Lower lobe of right lung (tissue), 2 donors: Measurements from ENCODE around the gene IDI1. TPM values are rescaled to one million over a fixed set of nuclear protein-coding genes. Genes with fewer than 3 reads are reported as not detected.
"Not testable (repeated sequence)": the region's sequence is repeated elsewhere in the genome, so short reads cannot be mapped to it uniquely, and the experiment has no call there.

Experiments
- ATAC-seq, 2 donors: fragments of 200-7000 bp; cut with Tn5 transposase; one replicate each; pipeline ENCODE4 v1.9.1; 2020 to 2022; ENCODE audit warnings: mild to moderate bottlenecking in 2 of 2, moderate library complexity in 2 of 2
- DNase-seq: peaks from one replicate; pipeline ENCODE4 v3.0.0-alpha.2; 2020
- H3K27ac ChIP-seq: fragments of 200-600 bp; one replicate; pipeline ENCODE4 v1.8.0; 2022
- H3K27me3 ChIP-seq: fragments of 200-600 bp; one replicate; pipeline ENCODE4 v1.8.0; 2022; ENCODE audit warnings: low read depth
- H3K36me3 ChIP-seq: fragments of 200-600 bp; one replicate; pipeline ENCODE4 v1.8.0; 2022; ENCODE audit warnings: mild to moderate bottlenecking
- H3K4me1 ChIP-seq: fragments of 200-600 bp; one replicate; pipeline ENCODE4 v1.8.0; 2022
- H3K4me3 ChIP-seq: fragments of 200-600 bp; one replicate; pipeline ENCODE4 v1.8.0; 2022; ENCODE audit warnings: mild to moderate bottlenecking
- H3K9me3 ChIP-seq: fragments of 200-600 bp; one replicate; pipeline ENCODE4 v1.8.0; 2022
- intact Hi-C: fragments of 100-400 bp; cut with DNase I; formaldehyde crosslinking; loops from one replicate; pipeline ENCODE4 v1.11.0; 2022
- total RNA-seq: library from RNA; stranded (reverse); fragmentation: NEBNext Ultra II Directional; extraction: Animal tissue kit (Norgen Biotek cat#: 25700); gene quantifications from one replicate; pipeline ENCODE4 v1.2.1, GENCODE V29; 2021
- TF ChIP-seq, protein P1 (sequence below): fragments of 200-600 bp; IDR thresholded peaks from one replicate; pipeline ENCODE4 v1.8.0; 2022; ENCODE audit warnings: antibody characterized with exemption, mild to moderate bottlenecking
- donor health status: DM: no; HTN: yes; CAD: no; lungs with severe emphysema.

The IDI1 gene
- total RNA-seq, 1 donor from 2014 or later: 49.5 TPM

- peaks cover 31% of the 10 kb centered on the region for H3K36me3 ChIP-seq
- no peaks in the 10 kb centered on the region for H3K9me3 ChIP-seq
- TF ChIP-seq, protein P1, sequence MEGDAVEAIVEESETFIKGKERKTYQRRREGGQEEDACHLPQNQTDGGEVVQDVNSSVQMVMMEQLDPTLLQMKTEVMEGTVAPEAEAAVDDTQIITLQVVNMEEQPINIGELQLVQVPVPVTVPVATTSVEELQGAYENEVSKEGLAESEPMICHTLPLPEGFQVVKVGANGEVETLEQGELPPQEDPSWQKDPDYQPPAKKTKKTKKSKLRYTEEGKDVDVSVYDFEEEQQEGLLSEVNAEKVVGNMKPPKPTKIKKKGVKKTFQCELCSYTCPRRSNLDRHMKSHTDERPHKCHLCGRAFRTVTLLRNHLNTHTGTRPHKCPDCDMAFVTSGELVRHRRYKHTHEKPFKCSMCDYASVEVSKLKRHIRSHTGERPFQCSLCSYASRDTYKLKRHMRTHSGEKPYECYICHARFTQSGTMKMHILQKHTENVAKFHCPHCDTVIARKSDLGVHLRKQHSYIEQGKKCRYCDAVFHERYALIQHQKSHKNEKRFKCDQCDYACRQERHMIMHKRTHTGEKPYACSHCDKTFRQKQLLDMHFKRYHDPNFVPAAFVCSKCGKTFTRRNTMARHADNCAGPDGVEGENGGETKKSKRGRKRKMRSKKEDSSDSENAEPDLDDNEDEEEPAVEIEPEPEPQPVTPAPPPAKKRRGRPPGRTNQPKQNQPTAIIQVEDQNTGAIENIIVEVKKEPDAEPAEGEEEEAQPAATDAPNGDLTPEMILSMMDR: no peak
- intact Hi-C loops: no loop called here
- H3K4me3 ChIP-seq: no peak overlapping the region
- no peak overlapping the region for H3K27ac ChIP-seq
- DNase-seq (no peak), ATAC-seq (no peak)
- no peaks in the 10 kb centered on the region for H3K27me3 ChIP-seq
- H3K4me1 ChIP-seq: peaks cover 7% of the 10 kb centered on the region
These were observed 22.0 kb upstream of the IDI1 start for GRCh38 chr10:1070919-1071318.

GRCh38 chr10:1068380-1069361 lies 19.8 kb upstream of the IDI1 start:
- no peak for DNase-seq
- Histone ChIP-seq H3K4me3 (no peak overlapping the region), H3K36me3 (peaks cover 19% of the 10 kb centered on the region), H3K4me1 (peaks cover 7% of the 10 kb centered on the region), H3K9me3 (no peaks in the 10 kb centered on the region), H3K27me3 (no peaks in the 10 kb centered on the region), H3K27ac (no peak overlapping the region)
- intact Hi-C loops: no loop called here
- TF ChIP-seq, protein P1: no peak
- ATAC-seq: no peak

- H3K27ac ChIP-seq, H3K4me3 ChIP-seq, H3K4me1 ChIP-seq, ATAC-seq, H3K27me3 ChIP-seq, DNase-seq, H3K9me3 ChIP-seq, H3K36me3 ChIP-seq, intact Hi-C loops: not testable (repeated sequence)
These were observed 17.8 kb upstream of the IDI1 start for GRCh38 chr10:1066734-1067133.

GRCh38 chr10:1064964-1065247 lies 16.0 kb upstream of the IDI1 start:
- H3K4me1 ChIP-seq: peaks cover 12% of the 10 kb centered on the region
- DNase-seq (no peak), ATAC-seq (no peak)
- intact Hi-C loops: no loop called here
- TF ChIP-seq, protein P1: no peak
- H3K27me3 ChIP-seq: no peaks in the 10 kb centered on the region
- no peaks in the 10 kb centered on the region for H3K9me3 ChIP-seq
- H3K36me3 ChIP-seq: peaks cover 4% of the 10 kb centered on the region
- no peak overlapping the region for H3K4me3 ChIP-seq
- no peak overlapping the region for H3K27ac ChIP-seq

DNA sequence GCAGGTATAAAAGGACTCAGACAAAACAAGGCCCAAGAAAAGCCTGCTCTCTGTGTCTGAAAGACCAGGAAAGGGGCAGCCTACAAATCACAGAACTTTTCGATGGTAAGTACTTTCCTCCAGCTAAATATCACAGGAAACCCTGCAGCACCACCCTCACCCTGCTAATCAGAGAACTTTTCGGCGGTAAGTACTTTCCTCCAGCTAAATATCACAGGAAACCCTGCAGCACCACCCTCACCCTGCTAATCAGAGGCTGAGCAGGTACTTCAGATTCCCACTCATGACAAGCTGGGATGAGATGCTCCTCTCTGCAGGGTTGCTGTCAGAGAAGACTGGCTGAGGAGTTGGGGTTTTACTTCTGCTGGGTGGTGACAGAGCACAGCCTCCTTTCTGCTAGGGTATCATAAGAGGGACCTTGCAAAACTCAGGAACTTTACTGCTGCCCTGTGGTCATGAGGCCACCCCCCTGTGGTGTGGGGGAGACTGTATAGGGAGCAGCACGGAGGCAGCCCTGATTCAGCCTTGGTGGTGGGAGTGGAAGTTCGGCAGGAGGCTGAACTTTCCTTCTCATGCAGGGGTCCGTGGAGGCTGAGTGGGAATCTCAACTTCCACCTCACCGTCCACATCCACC lies 14.4 kb upstream of the IDI1 start:
- ATAC-seq (peak; percentile 32 to 45), DNase-seq (no peak)
- Histone ChIP-seq H3K36me3 (peaks cover 10% of the 10 kb centered on the region), H3K9me3 (no peaks in the 10 kb centered on the region), H3K4me1 (peaks cover 14% of the 10 kb centered on the region), H3K27ac (no peak overlapping the region), H3K4me3 (no peak overlapping the region), H3K27me3 (no peaks in the 10 kb centered on the region)
- intact Hi-C loops: no loop called here
- TF ChIP-seq, protein P1: no peak
